SKM-1 (cell line): ENCODE results near the gene GPR32.
"Not testable (repeated sequence)": the region's sequence is repeated elsewhere in the genome, so short reads cannot be mapped to it uniquely, and the experiment has no call there.

Experiments used
- DNase-seq: peaks from one replicate; lab custom pipeline; 2025; ENCODE audit not compliant: unreplicated experiment; lab: John Stamatoyannopoulos, UW

Gene GPR32

GRCh38 chr19:50797781-50798658 is 27.8 kb downstream of the GPR32 start:
- no peak for DNase-seq

- no peak for DNase-seq
Observed at GRCh38 chr19:50798659-50799546, 28.6 kb downstream of the GPR32 start.

GRCh38 chr19:50799547-50799851 is 29.2 kb downstream of the GPR32 start:
- DNase-seq: no peak

- no peak for DNase-seq
Observed at GRCh38 chr19:50801107-50801506, 30.8 kb downstream of the GPR32 start.

GRCh38 chr19:50803633-50804419 is 33.6 kb downstream of the GPR32 start:
- no peak for DNase-seq

GRCh38 chr19:50804420-50805272 is 34.4 kb downstream of the GPR32 start:
- peak; percentile 54 for DNase-seq

GRCh38 chr19:50808856-50809255 is 38.6 kb downstream of the GPR32 start:
- no peak for DNase-seq

- not testable (repeated sequence) for DNase-seq
Observed at GRCh38 chr19:50811622-50812238, 41.5 kb downstream of the GPR32 start.

- no peak for DNase-seq
Observed at GRCh38 chr19:50812474-50812873, 42.2 kb downstream of the GPR32 start.

GRCh38 chr19:50814883-50815282 is 44.6 kb downstream of the GPR32 start:
- no peak for DNase-seq

GRCh38 chr19:50815439-50815838 is 45.2 kb downstream of the GPR32 start:
- DNase-seq: no peak

- DNase-seq: no peak
Observed at GRCh38 chr19:50817941-50818858, 47.9 kb downstream of the GPR32 start.

GRCh38 chr19:50818859-50819472 is 48.7 kb downstream of the GPR32 start:
- no peak for DNase-seq

GRCh38 chr19:50819636-50820035 is 49.4 kb downstream of the GPR32 start:
- no peak for DNase-seq

- DNase-seq: no peak
Observed at GRCh38 chr19:50820086-50820485, 49.8 kb downstream of the GPR32 start.

- peak; percentile 5 for DNase-seq
Observed at GRCh38 chr19:50820549-50821247, 50.4 kb downstream of the GPR32 start.

- no peak for DNase-seq
Observed at GRCh38 chr19:50821248-50821612, 51.0 kb downstream of the GPR32 start.
